ENCODE data around the gene IPO11.

The IPO11 gene

GRCh38 chr5:62412549-62413329, at the start of gene IPO11:
IPO11 (plus strand) TSS chr5:62412763; CDS start chr5:62437280, 24,517 bp downstream.
- peak; percentile 96 for ATAC-seq
- peak within 1 kb of the TSS; percentile 95 to 98 for H3K27ac Mint-ChIP-seq
- H3K4me3 Mint-ChIP-seq, result peak within 1 kb of the TSS; percentile 86 to 88
- peaks cover 18% of the 10 kb centered on the region for H3K4me1 Mint-ChIP-seq
- peak; percentile 98 to 99 for DNase-seq
- H3K27me3 Mint-ChIP-seq, result no peaks in the 10 kb centered on the region
- H3K9me3 Mint-ChIP-seq, result no peaks in the 10 kb centered on the region

GRCh38 chr5:62369039-62369438, 43.5 kb upstream of the IPO11 start:
- DNase-seq (no peak), ATAC-seq (no peak)
- Mint-ChIP-seq H3K4me1 (no peaks in the 10 kb centered on the region), H3K27ac (peak overlapping the region; percentile 52 to 55), H3K27me3 (no peaks in the 10 kb centered on the region), H3K9me3 (no peaks in the 10 kb centered on the region), H3K4me3 (no peak overlapping the region)

GRCh38 chr5:62371409-62371808, 41.2 kb upstream of the IPO11 start:
- ATAC-seq (no peak), DNase-seq (no peak)
- Mint-ChIP-seq H3K27me3 (no peaks in the 10 kb centered on the region), H3K4me3 (no peak overlapping the region), H3K27ac (no peak overlapping the region), H3K4me1 (no peaks in the 10 kb centered on the region), H3K9me3 (no peaks in the 10 kb centered on the region)

GRCh38 chr5:62372600-62372999, 40.0 kb upstream of the IPO11 start:
- H3K9me3 Mint-ChIP-seq, result no peaks in the 10 kb centered on the region
- peak overlapping the region in 1 of 2 donors; percentile 9 for H3K27ac Mint-ChIP-seq
- ATAC-seq (no peak), DNase-seq (no peak)
- no peaks in the 10 kb centered on the region for H3K4me1 Mint-ChIP-seq
- no peaks in the 10 kb centered on the region for H3K27me3 Mint-ChIP-seq
- no peak overlapping the region for H3K4me3 Mint-ChIP-seq

GRCh38 chr5:62373382-62373781, 39.2 kb upstream of the IPO11 start:
- Mint-ChIP-seq H3K9me3 (no peaks in the 10 kb centered on the region), H3K27me3 (no peaks in the 10 kb centered on the region), H3K4me3 (no peak overlapping the region), H3K27ac (no peak overlapping the region), H3K4me1 (no peaks in the 10 kb centered on the region)
- ATAC-seq, result no peak
- no peak for DNase-seq

- Mint-ChIP-seq H3K27me3 (no peaks in the 10 kb centered on the region), H3K27ac (no peak overlapping the region), H3K4me1 (no peaks in the 10 kb centered on the region), H3K4me3 (no peak overlapping the region), H3K9me3 (no peaks in the 10 kb centered on the region)
- DNase-seq (no peak), ATAC-seq (no peak)
Observed at GRCh38 chr5:62374090-62374489, 38.5 kb upstream of the IPO11 start.

GRCh38 chr5:62375627-62376026, 36.9 kb upstream of the IPO11 start:
- Mint-ChIP-seq H3K9me3 (no peaks in the 10 kb centered on the region), H3K4me3 (no peak overlapping the region)

GRCh38 chr5:62376064-62376463, 36.5 kb upstream of the IPO11 start:
- Mint-ChIP-seq H3K27me3 (no peaks in the 10 kb centered on the region), H3K4me1 (no peaks in the 10 kb centered on the region), H3K27ac (no peak overlapping the region), H3K4me3 (no peak overlapping the region), H3K9me3 (no peaks in the 10 kb centered on the region)
- ATAC-seq (no peak), DNase-seq (no peak)

More at GRCh38 chr5:62375627-62376026, 36.9 kb upstream of the IPO11 start:
- DNase-seq, result no peak
- no peak for ATAC-seq
- Mint-ChIP-seq H3K4me1 (no peaks in the 10 kb centered on the region), H3K27ac (no peak overlapping the region), H3K27me3 (no peaks in the 10 kb centered on the region)

- no peak for ATAC-seq
- no peak for DNase-seq
- peak overlapping the region in 1 of 2 donors; percentile 13 for H3K27ac Mint-ChIP-seq
- no peaks in the 10 kb centered on the region for H3K4me1 Mint-ChIP-seq
- H3K27me3 Mint-ChIP-seq, result no peaks in the 10 kb centered on the region
- no peak overlapping the region for H3K4me3 Mint-ChIP-seq
- H3K9me3 Mint-ChIP-seq, result no peaks in the 10 kb centered on the region
Observed at GRCh38 chr5:62385131-62385530, 27.4 kb upstream of the IPO11 start.

- Mint-ChIP-seq H3K27me3 (no peaks in the 10 kb centered on the region), H3K27ac (peak overlapping the region in 1 of 2 donors; percentile 22), H3K4me3 (no peak overlapping the region), H3K4me1 (no peaks in the 10 kb centered on the region), H3K9me3 (no peaks in the 10 kb centered on the region)
- ATAC-seq (no peak), DNase-seq (no peak)
Observed at GRCh38 chr5:62385816-62386400, 26.7 kb upstream of the IPO11 start.

- Mint-ChIP-seq H3K27me3 (no peaks in the 10 kb centered on the region), H3K9me3 (no peaks in the 10 kb centered on the region), H3K4me3 (no peak overlapping the region), H3K4me1 (no peaks in the 10 kb centered on the region), H3K27ac (peak overlapping the region in 1 of 2 donors; percentile 73)
- no peak for DNase-seq
- ATAC-seq, result no peak
Observed at GRCh38 chr5:62386824-62387223, 25.7 kb upstream of the IPO11 start.

GRCh38 chr5:62395210-62395950, 17.2 kb upstream of the IPO11 start:
- Mint-ChIP-seq H3K27ac (peak overlapping the region; percentile 86 to 92), H3K9me3 (no peaks in the 10 kb centered on the region), H3K4me1 (peaks cover 49% of the 10 kb centered on the region), H3K27me3 (no peaks in the 10 kb centered on the region), H3K4me3 (no peak overlapping the region)
- DNase-seq, result no peak
- peak; percentile 82 for ATAC-seq

GRCh38 chr5:62403411-62404250, 8.9 kb upstream of the IPO11 start, which contains the start of gene DIMT1:
DIMT1 (minus strand) TSS chr5:62403905; CDS start chr5:62403772, 133 bp downstream.
- peak; percentile 96 for ATAC-seq
- H3K4me1 Mint-ChIP-seq, result peaks cover 41% of the 10 kb centered on the region
- H3K4me3 Mint-ChIP-seq, result peak within 1 kb of the TSS; percentile 98 to 99
- H3K27me3 Mint-ChIP-seq, result no peaks in the 10 kb centered on the region
- peak; percentile 93 to 97 for DNase-seq
- H3K9me3 Mint-ChIP-seq, result no peaks in the 10 kb centered on the region
- H3K27ac Mint-ChIP-seq, result peak within 1 kb of the TSS; percentile 98 to 99

GRCh38 chr5:62413711-62414110, 1.1 kb downstream of the IPO11 start:
- no peak for ATAC-seq
- no peaks in the 10 kb centered on the region for H3K9me3 Mint-ChIP-seq

GRCh38 chr5:62418462-62419076, 6.0 kb downstream of the IPO11 start:
- Mint-ChIP-seq H3K4me1 (peaks cover 16% of the 10 kb centered on the region), H3K4me3 (no peak overlapping the region), H3K9me3 (no peaks in the 10 kb centered on the region), H3K27me3 (no peaks in the 10 kb centered on the region), H3K27ac (no peak overlapping the region)
- no peak for ATAC-seq
- no peak for DNase-seq

More at GRCh38 chr5:62413711-62414110, 1.1 kb downstream of the IPO11 start:
- Mint-ChIP-seq H3K27ac (peak overlapping the region in 1 of 2 donors; percentile 98), H3K4me1 (peaks cover 18% of the 10 kb centered on the region), H3K27me3 (no peaks in the 10 kb centered on the region), H3K4me3 (peak overlapping the region; percentile 86 to 88)
- no peak for DNase-seq
